GM12873 (cell line): ENCODE results near the gene CTBP2.

Experiments
- CTCF ChIP-seq: IDR thresholded peaks from 2 replicates; pipeline ENCODE4 v1.5.1; 2012; ENCODE audit warnings: low read depth, mild to moderate bottlenecking, moderate library complexity, low read length, control low read depth; ENCODE audit not compliant: insufficient read depth; ENCODE audit errors: missing control alignments

The CTBP2 gene

GRCh38 chr10:125149680-125150047 lies 10.7 kb downstream of the CTBP2 start:
- TF ChIP-seq CTCF: no peak

GRCh38 chr10:125149036-125149679 lies 11.2 kb downstream of the CTBP2 start:
- TF ChIP-seq CTCF: no peak

- TF ChIP-seq CTCF: no peak
These were observed 11.8 kb downstream of the CTBP2 start for GRCh38 chr10:125148528-125148927.

GRCh38 chr10:125147971-125148439 lies 12.4 kb downstream of the CTBP2 start:
- no peak for TF ChIP-seq CTCF

DNA sequence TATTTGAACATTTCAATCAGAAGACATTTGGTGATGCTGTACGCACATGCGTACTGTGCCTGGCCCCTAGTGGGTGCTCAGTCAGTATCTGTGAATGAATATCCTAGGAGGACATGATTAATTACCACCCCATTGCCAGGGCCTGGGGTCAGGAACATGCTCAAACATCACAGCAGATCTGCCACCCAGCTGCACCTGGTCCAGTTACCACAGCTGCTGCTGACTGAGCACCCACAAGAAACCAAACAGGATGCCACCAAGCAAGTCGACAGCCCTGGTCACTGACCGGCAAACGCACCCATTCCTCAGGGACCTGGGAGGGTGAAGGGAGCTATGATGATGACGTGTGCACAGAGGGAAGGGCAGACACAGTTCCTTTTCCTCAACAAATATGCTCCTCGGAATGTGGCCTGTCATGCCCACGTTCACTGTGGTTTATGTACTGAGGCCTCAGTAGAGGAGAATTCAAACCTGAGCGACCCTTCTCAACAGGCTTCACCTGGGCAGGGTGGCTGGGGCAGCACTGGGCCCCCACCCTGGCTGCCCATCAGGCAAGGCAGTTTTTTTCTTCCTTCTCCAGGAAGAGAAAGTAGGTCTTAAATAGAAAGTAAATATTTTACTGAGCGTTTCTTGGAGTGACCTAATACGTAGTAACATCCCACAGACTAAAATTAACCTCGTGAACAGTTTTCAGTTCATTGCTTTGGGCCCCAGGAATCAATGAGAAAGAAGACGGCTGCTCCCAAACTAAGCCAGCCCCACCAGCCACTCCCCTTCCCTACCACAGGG lies 13.4 kb downstream of the CTBP2 start:
- no peak for TF ChIP-seq CTCF

- no peak for TF ChIP-seq CTCF
These were observed 14.7 kb downstream of the CTBP2 start for GRCh38 chr10:125145636-125146035.

GRCh38 chr10:125144693-125145623 lies 15.4 kb downstream of the CTBP2 start:
- peak; percentile 54 for TF ChIP-seq CTCF
